Fibroblast of lung (primary cell): Measurements from ENCODE around the gene RCOR1.

Source experiments
- EZH2 ChIP-seq: IDR thresholded peaks from 2 replicates; pipeline ENCODE4 v1.5.1; 2012; ENCODE audit warnings: low read length, control low read depth, mild to moderate bottlenecking; ENCODE audit errors: missing control alignments
- TF ChIP-seq, protein P1 (sequence below), 2 donors: IDR thresholded peaks in 1 of 2; conservative IDR thresholded peaks in 1 of 2; 1 replicate in 1 of 2; 2 replicates in 1 of 2; pipeline ENCODE4 v1.5.1; 2011 to 2012; ENCODE audit warnings: low read length in 2 of 2, control low read depth in 1 of 2, inconsistent platforms in 1 of 2, low read depth in 1 of 2, mild to moderate bottlenecking in 1 of 2

DNA sequence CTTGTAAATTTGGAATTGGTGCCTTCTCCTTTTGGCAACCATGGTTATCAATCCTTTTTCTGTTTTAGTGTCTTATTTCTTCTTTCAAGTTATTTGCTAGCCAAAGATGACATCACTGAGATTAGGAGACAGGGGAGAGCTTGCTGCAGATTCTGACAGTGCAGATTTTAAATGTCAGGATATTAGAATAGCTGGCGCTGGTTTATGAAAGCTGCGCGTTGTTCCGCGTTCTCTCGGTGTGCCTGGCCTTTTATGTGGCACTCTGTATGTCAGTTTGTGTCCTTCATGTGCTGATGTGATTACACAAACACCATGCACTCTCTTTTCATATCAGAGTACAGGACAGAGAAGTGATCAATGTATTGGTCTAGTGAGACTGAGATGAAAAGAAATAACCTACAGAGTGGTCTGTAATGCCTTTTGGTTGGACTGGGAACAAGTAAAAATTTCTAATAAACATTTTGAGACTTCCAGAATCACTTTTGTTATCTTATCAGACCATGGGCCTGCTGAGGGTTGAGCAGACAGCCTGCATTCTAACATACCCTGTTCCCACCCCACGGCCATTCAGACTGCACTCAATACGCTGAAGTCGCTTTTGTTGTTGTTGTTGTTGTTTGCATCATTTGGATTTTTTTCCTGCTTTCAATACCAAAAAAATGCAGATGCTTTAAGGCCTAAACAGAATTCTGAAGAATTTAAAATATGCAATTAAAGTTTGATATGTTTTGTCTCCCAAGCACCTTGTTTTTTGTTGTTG is 135.1 kb downstream of the RCOR1 start:
- TF ChIP-seq EZH2, result no peak
- TF ChIP-seq, protein P1, sequence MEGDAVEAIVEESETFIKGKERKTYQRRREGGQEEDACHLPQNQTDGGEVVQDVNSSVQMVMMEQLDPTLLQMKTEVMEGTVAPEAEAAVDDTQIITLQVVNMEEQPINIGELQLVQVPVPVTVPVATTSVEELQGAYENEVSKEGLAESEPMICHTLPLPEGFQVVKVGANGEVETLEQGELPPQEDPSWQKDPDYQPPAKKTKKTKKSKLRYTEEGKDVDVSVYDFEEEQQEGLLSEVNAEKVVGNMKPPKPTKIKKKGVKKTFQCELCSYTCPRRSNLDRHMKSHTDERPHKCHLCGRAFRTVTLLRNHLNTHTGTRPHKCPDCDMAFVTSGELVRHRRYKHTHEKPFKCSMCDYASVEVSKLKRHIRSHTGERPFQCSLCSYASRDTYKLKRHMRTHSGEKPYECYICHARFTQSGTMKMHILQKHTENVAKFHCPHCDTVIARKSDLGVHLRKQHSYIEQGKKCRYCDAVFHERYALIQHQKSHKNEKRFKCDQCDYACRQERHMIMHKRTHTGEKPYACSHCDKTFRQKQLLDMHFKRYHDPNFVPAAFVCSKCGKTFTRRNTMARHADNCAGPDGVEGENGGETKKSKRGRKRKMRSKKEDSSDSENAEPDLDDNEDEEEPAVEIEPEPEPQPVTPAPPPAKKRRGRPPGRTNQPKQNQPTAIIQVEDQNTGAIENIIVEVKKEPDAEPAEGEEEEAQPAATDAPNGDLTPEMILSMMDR (conservative IDR thresholded peaks at IDR 0.05 in 1 of 2, IDR thresholded peaks at IDR 0.05 in 1 of 2; ENCODE audit: low read depth in 1 of 2, low read length in 2 of 2), result no peak
